Measurements from ENCODE around the gene CERS6. TPM values are rescaled to one million over a fixed set of nuclear protein-coding genes. Genes with fewer than 3 reads are reported as not detected.

The CERS6 gene
- total RNA-seq, 1 experiment from 2014 or later, result 30.3 TPM

DNA sequence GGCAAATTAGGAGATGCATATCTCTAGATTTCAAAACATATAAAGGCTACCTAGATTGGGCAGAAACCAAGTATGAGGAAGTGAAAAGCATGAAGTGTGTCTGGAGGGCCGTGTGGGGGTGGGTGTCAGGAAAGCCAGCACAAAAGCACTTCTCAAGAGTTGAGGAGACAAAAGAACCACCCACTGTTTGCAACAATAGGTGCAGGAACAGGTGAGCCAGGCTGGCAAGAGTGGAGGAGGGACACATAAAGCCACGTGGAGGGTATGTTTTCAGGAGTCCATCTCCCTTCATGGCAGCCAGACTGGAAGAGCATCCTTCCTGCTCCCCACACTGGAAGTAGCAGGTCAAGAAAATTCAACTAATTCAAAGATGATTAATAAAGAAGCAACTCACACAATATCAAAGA is 96.4 kb downstream of the CERS6 start:
- TF ChIP-seq, protein P1, sequence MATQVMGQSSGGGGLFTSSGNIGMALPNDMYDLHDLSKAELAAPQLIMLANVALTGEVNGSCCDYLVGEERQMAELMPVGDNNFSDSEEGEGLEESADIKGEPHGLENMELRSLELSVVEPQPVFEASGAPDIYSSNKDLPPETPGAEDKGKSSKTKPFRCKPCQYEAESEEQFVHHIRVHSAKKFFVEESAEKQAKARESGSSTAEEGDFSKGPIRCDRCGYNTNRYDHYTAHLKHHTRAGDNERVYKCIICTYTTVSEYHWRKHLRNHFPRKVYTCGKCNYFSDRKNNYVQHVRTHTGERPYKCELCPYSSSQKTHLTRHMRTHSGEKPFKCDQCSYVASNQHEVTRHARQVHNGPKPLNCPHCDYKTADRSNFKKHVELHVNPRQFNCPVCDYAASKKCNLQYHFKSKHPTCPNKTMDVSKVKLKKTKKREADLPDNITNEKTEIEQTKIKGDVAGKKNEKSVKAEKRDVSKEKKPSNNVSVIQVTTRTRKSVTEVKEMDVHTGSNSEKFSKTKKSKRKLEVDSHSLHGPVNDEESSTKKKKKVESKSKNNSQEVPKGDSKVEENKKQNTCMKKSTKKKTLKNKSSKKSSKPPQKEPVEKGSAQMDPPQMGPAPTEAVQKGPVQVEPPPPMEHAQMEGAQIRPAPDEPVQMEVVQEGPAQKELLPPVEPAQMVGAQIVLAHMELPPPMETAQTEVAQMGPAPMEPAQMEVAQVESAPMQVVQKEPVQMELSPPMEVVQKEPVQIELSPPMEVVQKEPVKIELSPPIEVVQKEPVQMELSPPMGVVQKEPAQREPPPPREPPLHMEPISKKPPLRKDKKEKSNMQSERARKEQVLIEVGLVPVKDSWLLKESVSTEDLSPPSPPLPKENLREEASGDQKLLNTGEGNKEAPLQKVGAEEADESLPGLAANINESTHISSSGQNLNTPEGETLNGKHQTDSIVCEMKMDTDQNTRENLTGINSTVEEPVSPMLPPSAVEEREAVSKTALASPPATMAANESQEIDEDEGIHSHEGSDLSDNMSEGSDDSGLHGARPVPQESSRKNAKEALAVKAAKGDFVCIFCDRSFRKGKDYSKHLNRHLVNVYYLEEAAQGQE (IDR thresholded peaks at IDR 0.05; ENCODE audit: insufficient read depth in 1 of 2, low read depth in 2 of 2, low read length in 1 of 2), result no peak
- TF ChIP-seq TCF7L2 (IDR thresholded peaks at IDR 0.05; ENCODE audit: low read depth, low read length) (no peak), POLR2AphosphoS5 (IDR thresholded peaks at IDR 0.05; ENCODE audit: low read depth, low read length) (no peak), SIN3A (IDR thresholded peaks at IDR 0.05; ENCODE audit: borderline replicate concordance, insufficient read depth, low read depth, low read length) (no peak)
- TF ChIP-seq, protein P2, sequence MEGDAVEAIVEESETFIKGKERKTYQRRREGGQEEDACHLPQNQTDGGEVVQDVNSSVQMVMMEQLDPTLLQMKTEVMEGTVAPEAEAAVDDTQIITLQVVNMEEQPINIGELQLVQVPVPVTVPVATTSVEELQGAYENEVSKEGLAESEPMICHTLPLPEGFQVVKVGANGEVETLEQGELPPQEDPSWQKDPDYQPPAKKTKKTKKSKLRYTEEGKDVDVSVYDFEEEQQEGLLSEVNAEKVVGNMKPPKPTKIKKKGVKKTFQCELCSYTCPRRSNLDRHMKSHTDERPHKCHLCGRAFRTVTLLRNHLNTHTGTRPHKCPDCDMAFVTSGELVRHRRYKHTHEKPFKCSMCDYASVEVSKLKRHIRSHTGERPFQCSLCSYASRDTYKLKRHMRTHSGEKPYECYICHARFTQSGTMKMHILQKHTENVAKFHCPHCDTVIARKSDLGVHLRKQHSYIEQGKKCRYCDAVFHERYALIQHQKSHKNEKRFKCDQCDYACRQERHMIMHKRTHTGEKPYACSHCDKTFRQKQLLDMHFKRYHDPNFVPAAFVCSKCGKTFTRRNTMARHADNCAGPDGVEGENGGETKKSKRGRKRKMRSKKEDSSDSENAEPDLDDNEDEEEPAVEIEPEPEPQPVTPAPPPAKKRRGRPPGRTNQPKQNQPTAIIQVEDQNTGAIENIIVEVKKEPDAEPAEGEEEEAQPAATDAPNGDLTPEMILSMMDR (IDR thresholded peaks at IDR 0.05), result no peak
- Histone ChIP-seq H3K9me3 (ENCODE audit: control insufficient read depth, insufficient read depth, low read depth, low read length) (no peaks in the 10 kb centered on the region), H3K36me3 (ENCODE audit: control insufficient read depth, insufficient read depth, low read length) (no peaks in the 10 kb centered on the region; the same call in 1 of the 2 replicates), H3K4me3 (ENCODE audit: low read depth in 2 of 2, low read length in 2 of 2) (no peak overlapping the region), H3K27me3 (ENCODE audit: control insufficient read depth, insufficient read depth, low read length) (no peaks in the 10 kb centered on the region), H3K27ac (ENCODE audit: low read length) (no peak overlapping the region), H3K4me1 (ENCODE audit: control insufficient read depth, insufficient read depth, low read length) (no peaks in the 10 kb centered on the region)
- ATAC-seq, result no peak
- DNase-seq (ENCODE audit: low read depth, low spot score), result no peak
- intact Hi-C loops (cut with micrococcal nuclease; ENCODE audit: unreplicated experiment) (no loop called here), in situ Hi-C loops (cut with HindIII; ENCODE audit: low pct_unique_long_range_greater_than_20kb, low sequenced_read_pairs) (no loop called here)
- POLR2A ChIA-PET, result no interaction called here
- CTCF ChIA-PET, result no interaction called here
- BruUV-seq (replicated peaks), result no TSS peak

DNA sequence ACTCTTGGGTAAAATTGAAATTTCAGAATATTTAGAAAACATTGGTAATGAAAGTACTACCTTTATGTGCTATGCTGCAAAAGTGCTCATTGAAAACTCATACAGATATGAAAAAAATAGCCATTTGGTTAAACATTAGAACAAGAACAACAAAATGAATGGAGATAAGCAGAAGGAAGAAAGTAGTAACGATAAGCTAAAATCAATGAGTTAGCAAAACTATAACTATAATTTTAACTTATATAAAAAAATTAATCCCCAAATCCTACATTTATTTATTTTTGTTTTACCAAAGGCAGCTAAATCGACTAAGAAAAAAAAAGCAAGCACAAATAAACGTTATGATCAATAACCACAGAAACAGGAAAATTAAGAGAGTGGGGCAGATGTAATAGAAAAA is 99.2 kb downstream of the CERS6 start:
- ATAC-seq (no peak), DNase-seq (ENCODE audit: low read depth, low spot score) (no peak)
- no peaks in the 10 kb centered on the region for H3K4me1 ChIP-seq (ENCODE audit: control insufficient read depth, insufficient read depth, low read length)
- no peaks in the 10 kb centered on the region for H3K27me3 ChIP-seq (ENCODE audit: control insufficient read depth, insufficient read depth, low read length)
- no TSS peak for BruUV-seq (replicated peaks)
- H3K4me3 ChIP-seq (ENCODE audit: low read depth in 2 of 2, low read length in 2 of 2), result no peak overlapping the region
- in situ Hi-C loops (cut with HindIII; ENCODE audit: low pct_unique_long_range_greater_than_20kb, low sequenced_read_pairs), result no loop called here
- ChIA-PET CTCF (interaction anchor here (0.7 kb wide), 1 partner anchor 207 kb away, joined by 3 read pairs; no protein-coding TSS in a partner anchor), POLR2A (no interaction called here)
- no peak for TF ChIP-seq TCF7L2 (IDR thresholded peaks at IDR 0.05; ENCODE audit: low read depth, low read length)
- no peaks in the 10 kb centered on the region for H3K9me3 ChIP-seq (ENCODE audit: control insufficient read depth, insufficient read depth, low read depth, low read length)
- H3K36me3 ChIP-seq (ENCODE audit: control insufficient read depth, insufficient read depth, low read length), result no peaks in the 10 kb centered on the region; the same call in 1 of the 2 replicates
- intact Hi-C loops (cut with micrococcal nuclease; ENCODE audit: unreplicated experiment), result no loop called here
- no peak overlapping the region for H3K27ac ChIP-seq (ENCODE audit: low read length)

DNA sequence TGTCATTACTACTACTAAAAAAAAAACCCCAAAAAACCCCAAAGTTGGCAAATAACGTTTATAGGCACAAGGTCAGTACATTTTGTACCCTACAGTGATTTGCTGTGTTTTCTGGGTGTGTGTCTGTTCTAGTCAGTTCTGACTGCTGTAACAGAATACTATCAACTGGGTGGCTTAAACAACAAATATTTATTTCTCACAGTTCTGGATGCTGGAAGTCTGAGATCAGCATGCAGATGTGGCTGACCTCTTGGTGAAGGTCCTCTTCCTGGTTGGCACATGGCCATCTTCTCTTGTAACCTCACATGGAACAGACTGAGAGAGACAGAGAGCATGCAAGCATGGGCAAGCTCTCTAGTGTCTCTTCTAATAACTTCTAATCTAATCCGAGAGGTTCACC is 103.1 kb downstream of the CERS6 start:
- Histone ChIP-seq H3K4me1 (ENCODE audit: control insufficient read depth, insufficient read depth, low read length) (no peaks in the 10 kb centered on the region), H3K27ac (ENCODE audit: low read length) (no peak overlapping the region), H3K27me3 (ENCODE audit: control insufficient read depth, insufficient read depth, low read length) (no peaks in the 10 kb centered on the region), H3K9me3 (ENCODE audit: control insufficient read depth, insufficient read depth, low read depth, low read length) (no peaks in the 10 kb centered on the region), H3K36me3 (ENCODE audit: control insufficient read depth, insufficient read depth, low read length) (no peaks in the 10 kb centered on the region; the same call in 1 of the 2 replicates), H3K4me3 (ENCODE audit: low read depth in 2 of 2, low read length in 2 of 2) (no peak overlapping the region)
- intact Hi-C loops (cut with micrococcal nuclease; ENCODE audit: unreplicated experiment) (no loop called here), in situ Hi-C loops (cut with HindIII; ENCODE audit: low pct_unique_long_range_greater_than_20kb, low sequenced_read_pairs) (no loop called here)
- TF ChIP-seq SIN3A (IDR thresholded peaks at IDR 0.05; ENCODE audit: borderline replicate concordance, insufficient read depth, low read depth, low read length) (no peak), TCF7L2 (IDR thresholded peaks at IDR 0.05; ENCODE audit: low read depth, low read length) (no peak), POLR2AphosphoS5 (IDR thresholded peaks at IDR 0.05; ENCODE audit: low read depth, low read length) (no peak)
- TF ChIP-seq, protein P1 (IDR thresholded peaks at IDR 0.05; ENCODE audit: insufficient read depth in 1 of 2, low read depth in 2 of 2, low read length in 1 of 2), result no peak
- TF ChIP-seq, protein P2 (IDR thresholded peaks at IDR 0.05), result no peak
- POLR2A ChIA-PET, result interaction anchor here (0.5 kb wide), 1 partner anchor 1336 kb away, joined by 3 read pairs; no protein-coding TSS in a partner anchor
- DNase-seq (ENCODE audit: low read depth, low spot score) (no peak), ATAC-seq (no peak)
- no TSS peak for BruUV-seq (replicated peaks)
- CTCF ChIA-PET, result no interaction called here
